ENCODE results near the gene SIX2.

GRCh38 chr2:44959855-44960254, 49.4 kb downstream of the SIX2 start:
- no peak for TF ChIP-seq CTCF (IDR thresholded peaks at IDR 0.05)
- TF ChIP-seq ZFX (IDR thresholded peaks at IDR 0.05; ENCODE audit: borderline replicate concordance), result no peak

Data from 22Rv1 (cell line).